ENCODE data around the gene MED13L. TPM values are rescaled to one million over a fixed set of nuclear protein-coding genes. Genes with fewer than 3 reads are reported as not detected.

The MED13L gene
- total and polyA plus RNA-seq, 2 donors (not counting 1 experiment from before 2014, with no cell fraction given): 20.3 to 207 TPM

DNA sequence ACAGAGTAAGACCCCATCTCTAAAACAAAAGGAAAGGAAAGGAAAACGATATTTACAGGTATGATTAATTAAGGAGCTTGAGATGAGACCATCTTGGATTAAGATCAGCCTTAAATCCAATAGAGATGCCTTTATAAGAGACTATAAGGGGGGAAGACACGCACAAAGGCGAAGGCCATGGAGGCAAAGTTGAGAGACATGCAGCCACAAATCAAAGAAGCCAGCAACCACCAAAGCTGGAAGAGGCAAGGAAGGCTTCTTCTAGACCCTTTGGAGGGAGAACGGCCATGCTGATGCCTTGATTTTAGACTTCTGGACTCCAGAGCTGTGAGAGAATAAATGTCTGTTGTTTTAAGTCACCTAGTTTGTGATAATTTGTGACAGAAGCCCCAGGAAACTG is 39.6 kb upstream of the MED13L start:
- no peak overlapping the region for H3K4me2 ChIP-seq (replicated peaks; ENCODE audit: low read depth, low read length, poor library complexity, severe bottlenecking)
- intact Hi-C loops (cut with micrococcal nuclease): no loop called here
- H3K4me3 Mint-ChIP-seq: no peak overlapping the region
- H3K36me3 ChIP-seq (replicated peaks in 1 of 2; ENCODE audit: control extremely low read depth in 1 of 2, control insufficient read depth in 1 of 2, extremely low read depth in 1 of 2, insufficient read depth in 2 of 2, low read length in 1 of 2): no peaks in the 10 kb centered on the region
- ATAC-seq (ENCODE audit: low read depth): no peak
- H3K27me3 ChIP-seq (replicated peaks in 1 of 4; ENCODE audit: control extremely low read depth in 1 of 4, control insufficient read depth in 3 of 4, insufficient read depth in 4 of 4, low read length in 3 of 4): no peaks in the 10 kb centered on the region
- H3K4me1 ChIP-seq (ENCODE audit: control insufficient read depth in 2 of 2, insufficient read depth in 2 of 2, low read length in 2 of 2): peaks cover 15 to 17% of the 10 kb centered on the region in 2 donors
- no peak overlapping the region for H3K27ac ChIP-seq (ENCODE audit: low read length in 2 of 2)
- WGBS (ENCODE audit: insufficient coverage): 93% methylated on average over 3 of the region's 4 CpGs
- ChIA-PET CTCF (interaction anchor here (1.0 kb wide), 1 partner anchor 12 kb away, joined by 3 read pairs; no protein-coding TSS in a partner anchor), POLR2A (interaction anchor here (0.6 kb wide), 1 partner anchor 43 kb away, joined by 3 read pairs; no protein-coding TSS in a partner anchor)
- H3K9ac ChIP-seq (ENCODE audit: low read length): no peak overlapping the region
- DNase-seq: no peak
- no peaks in the 10 kb centered on the region for H4K20me1 ChIP-seq (ENCODE audit: control insufficient read depth, insufficient read depth, low read length, poor library complexity, severe bottlenecking)
- H3K9me3 Mint-ChIP-seq (ENCODE audit: insufficient read depth): no peaks in the 10 kb centered on the region
- no peaks in the 10 kb centered on the region for H3K9me3 ChIP-seq (ENCODE audit: control extremely low read depth in 1 of 3, control insufficient read depth in 2 of 3, insufficient read depth in 1 of 3, low read length in 2 of 3)
- TF ChIP-seq, protein P1, sequence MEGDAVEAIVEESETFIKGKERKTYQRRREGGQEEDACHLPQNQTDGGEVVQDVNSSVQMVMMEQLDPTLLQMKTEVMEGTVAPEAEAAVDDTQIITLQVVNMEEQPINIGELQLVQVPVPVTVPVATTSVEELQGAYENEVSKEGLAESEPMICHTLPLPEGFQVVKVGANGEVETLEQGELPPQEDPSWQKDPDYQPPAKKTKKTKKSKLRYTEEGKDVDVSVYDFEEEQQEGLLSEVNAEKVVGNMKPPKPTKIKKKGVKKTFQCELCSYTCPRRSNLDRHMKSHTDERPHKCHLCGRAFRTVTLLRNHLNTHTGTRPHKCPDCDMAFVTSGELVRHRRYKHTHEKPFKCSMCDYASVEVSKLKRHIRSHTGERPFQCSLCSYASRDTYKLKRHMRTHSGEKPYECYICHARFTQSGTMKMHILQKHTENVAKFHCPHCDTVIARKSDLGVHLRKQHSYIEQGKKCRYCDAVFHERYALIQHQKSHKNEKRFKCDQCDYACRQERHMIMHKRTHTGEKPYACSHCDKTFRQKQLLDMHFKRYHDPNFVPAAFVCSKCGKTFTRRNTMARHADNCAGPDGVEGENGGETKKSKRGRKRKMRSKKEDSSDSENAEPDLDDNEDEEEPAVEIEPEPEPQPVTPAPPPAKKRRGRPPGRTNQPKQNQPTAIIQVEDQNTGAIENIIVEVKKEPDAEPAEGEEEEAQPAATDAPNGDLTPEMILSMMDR (IDR thresholded peaks at IDR 0.05): no peak
- TF ChIP-seq EZH2 (IDR thresholded peaks at IDR 0.05; ENCODE audit: borderline replicate concordance, insufficient read depth, low read depth, low read length, poor library complexity, severe bottlenecking): no peak
- H2AFZ ChIP-seq (ENCODE audit: insufficient read depth, low read depth, low read length, poor library complexity, severe bottlenecking): no peak overlapping the region
- no peak overlapping the region for H3K4me3 ChIP-seq (ENCODE audit: control extremely low read depth in 1 of 5, extremely low read depth in 1 of 5, insufficient read depth in 1 of 5, low read depth in 2 of 5, low read length in 4 of 5)
- no peaks in the 10 kb centered on the region for H3K79me2 ChIP-seq (ENCODE audit: control insufficient read depth, insufficient read depth, low read length)
- peaks cover 3% of the 10 kb centered on the region for H3K27me3 Mint-ChIP-seq
- H3K4me1 Mint-ChIP-seq: peaks cover 17% of the 10 kb centered on the region
- no peak overlapping the region for H3K27ac Mint-ChIP-seq

DNA sequence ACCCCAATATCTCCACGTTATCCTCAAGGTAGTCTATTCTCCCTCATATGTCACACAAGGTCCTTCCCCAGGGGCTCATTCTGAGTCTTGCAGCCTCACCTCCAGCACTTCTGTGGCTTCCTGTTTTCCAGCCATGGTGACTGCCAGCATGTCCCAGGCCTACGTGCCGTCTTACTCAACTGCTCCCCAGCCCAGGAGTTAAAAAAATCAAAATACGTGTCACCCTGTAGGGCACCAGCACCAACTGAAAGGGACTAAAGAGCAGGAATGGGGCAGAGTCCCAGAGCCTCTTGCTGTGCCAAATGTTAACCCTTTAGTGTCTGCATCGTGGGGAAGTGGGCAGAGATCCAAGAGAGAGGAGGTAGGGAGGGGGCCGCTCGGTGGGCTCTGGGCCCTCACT is 37.0 kb upstream of the MED13L start:
- Histone ChIP-seq H3K27me3 (replicated peaks in 1 of 4; ENCODE audit: control extremely low read depth in 1 of 4, control insufficient read depth in 3 of 4, insufficient read depth in 4 of 4, low read length in 3 of 4) (no peaks in the 10 kb centered on the region), H3K4me2 (replicated peaks; ENCODE audit: low read depth, low read length, poor library complexity, severe bottlenecking) (no peak overlapping the region), H3K36me3 (replicated peaks in 1 of 2; ENCODE audit: control extremely low read depth in 1 of 2, control insufficient read depth in 1 of 2, extremely low read depth in 1 of 2, insufficient read depth in 2 of 2, low read length in 1 of 2) (no peaks in the 10 kb centered on the region), H3K79me2 (ENCODE audit: control insufficient read depth, insufficient read depth, low read length) (no peaks in the 10 kb centered on the region), H3K9ac (ENCODE audit: low read length) (no peak overlapping the region), H2AFZ (ENCODE audit: insufficient read depth, low read depth, low read length, poor library complexity, severe bottlenecking) (no peak overlapping the region), H3K9me3 (ENCODE audit: control extremely low read depth in 1 of 3, control insufficient read depth in 2 of 3, insufficient read depth in 1 of 3, low read length in 2 of 3) (peaks cover 0 to 6% (median 3%) of the 10 kb centered on the region in 3 donors), H3K27ac (ENCODE audit: low read length in 2 of 2) (no peak overlapping the region), H3K4me1 (ENCODE audit: control insufficient read depth in 2 of 2, insufficient read depth in 2 of 2, low read length in 2 of 2) (peaks cover 3 to 5% of the 10 kb centered on the region in 2 donors), H3K4me3 (ENCODE audit: control extremely low read depth in 1 of 5, extremely low read depth in 1 of 5, insufficient read depth in 1 of 5, low read depth in 2 of 5, low read length in 4 of 5) (no peak overlapping the region), H4K20me1 (ENCODE audit: control insufficient read depth, insufficient read depth, low read length, poor library complexity, severe bottlenecking) (no peaks in the 10 kb centered on the region)
- POLR2A ChIA-PET: no interaction called here
- TF ChIP-seq EZH2 (IDR thresholded peaks at IDR 0.05; ENCODE audit: borderline replicate concordance, insufficient read depth, low read depth, low read length, poor library complexity, severe bottlenecking): no peak
- TF ChIP-seq, protein P1 (IDR thresholded peaks at IDR 0.05): no peak
- H3K27ac Mint-ChIP-seq: no peak overlapping the region
- no peaks in the 10 kb centered on the region for H3K9me3 Mint-ChIP-seq (ENCODE audit: insufficient read depth)
- no peak overlapping the region for H3K4me3 Mint-ChIP-seq
- H3K4me1 Mint-ChIP-seq: peaks cover 5% of the 10 kb centered on the region
- intact Hi-C loops (cut with micrococcal nuclease): no loop called here
- WGBS (ENCODE audit: insufficient coverage): 17% methylated on average over 3 of the region's 7 CpGs
- DNase-seq (no peak), ATAC-seq (ENCODE audit: low read depth) (no peak)
- CTCF ChIA-PET: no interaction called here
- peaks cover 3% of the 10 kb centered on the region for H3K27me3 Mint-ChIP-seq

All from B cell (primary cell).